SH-SY5Y (cell line): Measurements from ENCODE around the gene TPST2.

ENCODE experiments used
- GATA2 ChIP-seq: IDR thresholded peaks from 2 replicates; pipeline ENCODE4 v1.6.1; 2011; ENCODE audit warnings: mild to moderate bottlenecking, low read depth, low read length
- GATA3 ChIP-seq: IDR thresholded peaks from 2 replicates; pipeline ENCODE4 v1.6.1; 2011; ENCODE audit warnings: low read depth, mild to moderate bottlenecking, low read length, moderate library complexity

DNA sequence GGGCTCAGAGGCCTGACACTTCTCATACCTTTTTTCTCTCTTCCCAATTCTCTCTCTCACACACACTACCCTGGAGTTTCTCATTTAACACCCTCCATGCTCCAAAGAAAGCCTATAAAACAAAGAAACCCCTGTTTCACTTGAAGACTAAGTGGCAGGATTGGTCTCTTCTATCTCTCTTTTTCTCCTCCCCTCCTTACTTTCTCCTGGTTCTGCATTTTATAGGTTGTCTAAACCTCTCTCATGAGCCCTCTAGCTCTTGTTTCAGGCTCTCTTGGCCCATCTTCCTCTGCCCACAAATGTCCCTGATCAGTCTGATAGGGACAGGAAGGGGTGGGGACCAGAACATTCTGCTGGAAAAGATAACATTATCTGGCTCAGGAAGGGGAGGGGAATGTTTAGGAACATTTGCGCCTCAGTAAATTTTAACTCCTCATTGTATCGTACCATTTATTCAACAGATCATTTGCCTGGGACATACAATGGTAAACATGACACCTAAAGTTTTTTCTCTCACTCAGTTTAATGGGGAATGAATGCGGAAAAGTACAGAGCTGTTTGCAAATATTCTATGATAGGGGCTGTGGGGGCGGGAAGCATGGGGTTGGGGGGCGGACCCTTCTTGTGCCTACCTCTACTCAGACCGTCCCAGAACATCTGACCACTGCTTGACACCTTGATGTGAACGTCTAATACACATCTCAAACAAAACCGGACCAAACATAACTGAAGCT lies 42.7 kb upstream of the TPST2 start:
- peak; percentile 12; the same call in 1 of the 2 replicates for TF ChIP-seq GATA2
- no peak for TF ChIP-seq GATA3
